Mucosa of gallbladder (tissue), 1 donor: Measurements from ENCODE around the gene P2RY14. TPM values are rescaled to one million over a fixed set of nuclear protein-coding genes. Genes with fewer than 3 reads are reported as not detected.

Source experiments
- DNase-seq: peaks from one replicate; pipeline ENCODE4 v3.0.0-alpha.2; 2020; ENCODE audit warnings: low spot score
- total RNA-seq: library from RNA; stranded (reverse); gene quantifications from one replicate; pipeline ENCODE4 v1.2.1, GENCODE V29; 2021
- donor health status: DM: no; HTN: no; CAD: no.

Gene P2RY14
- total RNA-seq: 14.6 TPM

- DNase-seq: no peak
Observed at GRCh38 chr3:151278230-151278629, at the start of gene P2RY14. Gene P2RY14, minus strand, starts transcription at chr3:151278542. Its CDS starts 64,226 bp downstream, at chr3:151214316.

DNA sequence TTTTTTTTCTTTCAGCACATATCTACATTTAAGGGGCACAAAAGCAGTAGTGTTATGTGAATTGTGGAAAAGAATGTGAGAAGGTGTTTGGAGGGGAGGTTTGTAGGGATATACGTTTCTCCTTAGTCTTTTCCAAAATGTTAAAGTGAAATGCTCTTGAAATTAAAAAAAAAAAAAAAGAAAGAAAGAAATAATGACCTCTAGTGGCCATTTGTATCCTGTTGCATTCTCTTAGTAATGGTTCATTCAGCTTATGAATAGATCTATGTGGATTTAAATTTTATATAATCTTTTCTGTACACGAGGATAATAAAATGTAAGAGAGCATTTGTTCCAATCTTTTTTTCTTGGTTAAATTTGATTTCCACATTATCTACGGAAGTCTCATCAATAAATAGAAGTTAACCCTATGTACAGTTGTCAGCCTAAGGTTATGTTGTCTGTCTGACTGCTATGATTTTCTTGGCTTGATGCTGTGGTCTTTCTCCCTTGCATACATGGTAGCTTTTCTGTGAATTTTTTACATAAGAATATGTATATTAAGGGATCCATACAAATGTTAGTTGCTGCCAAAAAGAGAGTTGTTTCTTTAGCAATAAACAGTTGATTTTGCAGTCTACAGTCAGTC is 49.3 kb upstream of the P2RY14 start:
- DNase-seq: no peak

DNA sequence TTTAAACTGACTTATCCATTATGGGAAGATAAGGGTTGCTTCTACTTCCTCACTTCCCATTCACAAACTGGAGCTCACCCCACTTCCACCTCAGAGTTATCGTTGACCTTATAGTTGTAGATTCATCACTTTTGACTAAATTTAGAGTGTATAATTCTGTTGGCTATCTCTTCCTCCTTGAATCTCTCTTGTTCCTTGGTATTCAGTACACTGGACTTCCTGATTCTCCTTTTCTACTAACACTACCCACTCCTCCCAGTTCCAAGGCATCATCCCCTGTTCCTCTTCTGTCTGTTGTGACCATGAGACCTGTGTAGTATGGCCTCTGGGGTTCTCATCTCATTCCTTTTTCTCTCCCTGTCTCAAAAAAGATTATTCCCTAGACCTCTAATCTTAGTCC is 44.2 kb upstream of the P2RY14 start:
- DNase-seq: no peak

DNA sequence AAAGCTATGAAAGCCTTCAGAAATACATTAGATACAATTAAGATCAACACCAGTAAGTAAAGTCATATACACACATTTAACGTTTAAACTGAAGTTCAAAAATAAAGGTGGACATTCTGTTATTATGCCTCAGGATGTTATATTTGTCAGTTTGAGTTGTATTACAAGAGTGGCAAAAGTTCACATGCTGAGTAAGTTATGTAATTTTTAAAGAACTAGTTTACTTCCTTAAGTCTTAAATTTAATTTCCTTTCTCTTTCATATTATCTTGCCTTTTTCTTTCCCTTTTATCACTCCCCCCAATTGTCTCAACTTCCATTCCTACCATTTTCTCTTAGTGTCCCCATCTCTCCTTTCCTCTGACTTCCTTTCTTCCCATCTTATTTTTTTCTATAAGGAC is 43.2 kb upstream of the P2RY14 start:
- no peak for DNase-seq

GRCh38 chr3:151320131-151320530 is 41.8 kb upstream of the P2RY14 start:
- no peak for DNase-seq

DNA sequence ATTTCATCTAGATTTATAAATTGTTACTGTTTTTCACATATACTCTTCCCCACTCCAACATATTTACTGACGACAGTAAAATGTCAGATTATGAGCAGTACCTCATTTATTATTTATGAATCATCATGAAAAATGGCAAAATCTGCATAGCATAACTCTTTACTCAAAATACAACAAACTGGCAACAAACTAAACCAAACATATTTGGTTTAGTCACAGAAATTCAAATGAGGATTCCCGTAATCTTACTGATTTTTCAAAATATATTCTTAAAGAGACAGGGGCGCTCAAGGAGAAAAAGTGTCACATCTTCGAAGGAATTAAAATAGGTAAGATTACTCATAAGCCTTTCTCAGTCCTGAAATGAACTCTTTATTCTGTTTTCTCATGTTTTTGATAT is 41.3 kb upstream of the P2RY14 start:
- no peak for DNase-seq

DNA sequence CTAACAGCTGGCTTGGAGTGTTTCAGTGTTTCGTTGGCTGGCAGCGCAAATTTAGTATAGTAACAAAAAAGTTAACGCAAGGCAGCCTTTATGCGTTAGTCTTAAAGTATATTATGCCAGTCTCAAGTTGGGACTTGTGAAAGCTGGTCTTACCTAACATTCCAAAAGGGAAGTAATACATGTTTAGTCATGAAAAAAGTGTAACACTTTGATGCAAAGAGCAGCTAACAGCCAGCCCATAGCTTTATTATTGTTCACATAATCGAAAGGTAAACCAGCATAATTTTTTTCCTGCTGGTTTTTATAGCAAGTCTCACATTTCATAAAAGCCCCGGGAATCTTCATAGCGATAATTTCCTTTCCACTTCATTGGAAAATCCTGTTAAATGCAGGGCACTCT is 40.6 kb upstream of the P2RY14 start:
- DNase-seq: no peak

- DNase-seq: no peak
Observed at GRCh38 chr3:151318313-151318712, 40.0 kb upstream of the P2RY14 start.

DNA sequence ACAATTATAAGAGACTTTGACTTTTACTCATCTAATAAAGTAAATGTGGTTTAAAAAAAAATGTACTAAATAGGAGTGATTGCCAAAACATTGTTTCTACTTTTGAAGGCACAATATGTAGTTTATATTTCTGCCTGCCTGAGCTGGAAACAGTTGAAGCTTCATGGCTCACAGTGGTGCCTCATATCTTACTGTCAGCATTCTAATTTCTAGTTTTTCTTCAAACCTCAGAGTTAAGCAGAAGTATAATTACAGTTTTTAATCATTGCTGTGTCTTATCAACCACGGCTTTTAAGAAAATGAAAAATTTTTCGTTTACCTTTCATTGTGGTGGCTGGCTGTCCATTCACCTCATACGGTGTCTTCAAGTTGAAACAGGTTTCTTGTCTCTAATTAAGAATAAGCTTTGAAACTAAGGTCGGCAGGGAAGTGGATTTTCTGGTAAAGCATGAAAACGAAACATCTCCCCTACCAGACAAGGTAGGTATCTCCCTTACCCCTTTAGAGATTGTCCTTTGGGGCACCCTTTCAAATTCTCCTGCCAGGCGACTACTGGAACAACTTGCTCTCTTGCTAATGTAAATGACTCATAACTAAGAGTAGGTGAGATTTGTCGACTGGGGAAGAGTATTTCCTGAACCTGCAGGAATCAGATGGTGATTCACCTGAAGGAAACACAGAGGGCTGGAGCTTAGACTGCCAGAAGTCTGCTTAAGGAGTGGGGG is 38.1 kb upstream of the P2RY14 start, which contains the start of gene GPR87:
Gene GPR87 (minus strand): TSS at position 554 of the 725 bp plus-strand sequence. CDS start 16,720 bp downstream, outside the sequence.
- DNase-seq: no peak

- DNase-seq: no peak
Observed at GRCh38 chr3:151315846-151316245, 37.5 kb upstream of the P2RY14 start.

DNA sequence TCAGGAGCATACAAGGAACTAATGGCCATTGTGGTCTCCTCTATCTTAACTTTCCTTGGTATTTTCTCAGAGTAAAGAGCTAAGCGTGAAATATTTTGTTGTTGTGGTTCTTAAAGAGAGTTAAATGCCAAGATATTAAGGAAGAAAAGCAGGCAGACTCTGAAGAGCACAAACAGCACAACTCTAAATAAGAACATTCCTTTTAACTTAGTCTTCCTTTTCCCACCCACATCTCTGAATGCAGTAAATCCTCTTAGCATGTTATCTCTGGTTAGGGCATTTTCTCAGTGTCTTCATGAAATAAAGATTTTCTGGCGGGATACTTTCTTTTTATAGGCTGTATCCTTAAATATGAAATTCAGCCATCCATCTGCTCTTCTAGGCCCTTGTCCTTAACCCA is 36.8 kb upstream of the P2RY14 start:
- DNase-seq: no peak

DNA sequence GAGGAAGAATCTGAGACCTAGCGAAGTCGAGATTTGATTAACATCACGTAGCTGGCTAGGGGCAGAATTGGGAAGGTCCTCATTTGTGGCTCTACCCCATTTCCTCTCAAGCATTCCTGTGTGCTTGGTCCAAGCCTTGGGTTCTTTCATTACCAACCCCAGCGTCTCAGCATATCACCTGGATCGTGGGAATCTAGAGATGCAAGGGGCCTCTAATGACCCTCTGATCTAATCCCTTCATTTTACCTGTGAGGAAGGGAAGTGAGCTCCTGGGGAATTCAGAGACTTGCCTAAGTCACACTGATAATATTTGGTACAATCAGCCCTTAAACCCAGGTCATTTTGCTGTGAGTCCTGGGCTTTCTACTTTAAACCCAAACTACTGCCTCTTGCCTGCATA is 36.3 kb upstream of the P2RY14 start:
- no peak for DNase-seq

DNA sequence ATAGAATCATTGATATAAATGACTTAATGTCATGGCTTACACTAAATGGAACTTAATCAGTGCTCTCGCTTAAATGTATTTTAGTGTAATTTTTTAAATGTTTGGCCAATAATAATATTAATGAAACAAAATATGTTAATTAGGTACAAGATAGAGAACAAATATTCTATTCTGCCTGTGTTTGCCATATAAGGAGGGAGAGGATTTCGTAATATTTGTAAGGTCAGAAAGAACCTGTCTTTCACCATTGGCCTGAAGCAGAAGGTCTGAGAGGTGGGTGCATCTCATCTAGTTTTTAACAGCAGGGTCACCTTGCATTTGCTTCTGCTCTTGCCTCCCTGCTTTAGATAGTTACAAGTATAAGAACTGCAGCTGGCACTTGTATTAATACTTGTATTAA is 35.8 kb upstream of the P2RY14 start:
- DNase-seq: no peak

DNA sequence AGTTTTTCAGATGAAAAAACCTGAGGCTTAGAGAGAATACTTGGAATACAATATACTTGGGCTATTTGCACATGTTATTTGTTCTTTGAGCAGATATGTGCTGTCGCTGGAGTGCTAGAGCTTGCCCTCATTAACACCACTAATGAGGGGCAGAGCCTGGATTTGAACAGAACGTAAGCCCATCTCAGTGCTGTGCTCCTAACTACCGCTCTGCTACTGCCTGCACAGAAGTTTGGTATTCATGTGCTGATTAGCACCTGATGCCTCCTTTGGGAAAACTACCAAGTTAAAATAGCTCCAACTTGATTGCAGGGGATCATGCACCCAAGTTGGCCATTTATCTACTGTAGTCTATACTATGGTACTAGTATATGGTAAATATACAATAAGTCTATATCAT is 34.6 kb upstream of the P2RY14 start:
- no peak for DNase-seq

DNA sequence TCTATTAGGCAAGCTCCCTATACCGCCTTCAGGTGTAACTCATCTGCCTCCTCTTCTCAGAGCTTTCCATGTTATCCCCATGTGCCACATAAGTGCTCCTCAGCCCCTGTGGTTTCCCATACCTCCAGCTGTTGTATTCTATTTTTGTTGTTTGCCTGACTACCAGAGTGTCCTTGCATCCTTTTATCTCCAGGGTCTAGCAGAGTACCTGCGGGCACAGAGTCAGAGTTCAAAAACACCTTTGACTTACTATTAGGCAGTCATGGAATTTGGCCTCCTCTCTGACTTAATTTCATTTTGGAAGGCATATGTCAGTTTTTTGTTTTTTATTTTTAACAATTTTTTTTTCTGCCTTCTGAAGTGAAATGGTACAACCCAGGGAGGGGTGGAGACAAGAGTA is 31.2 kb upstream of the P2RY14 start:
- DNase-seq: no peak

DNA sequence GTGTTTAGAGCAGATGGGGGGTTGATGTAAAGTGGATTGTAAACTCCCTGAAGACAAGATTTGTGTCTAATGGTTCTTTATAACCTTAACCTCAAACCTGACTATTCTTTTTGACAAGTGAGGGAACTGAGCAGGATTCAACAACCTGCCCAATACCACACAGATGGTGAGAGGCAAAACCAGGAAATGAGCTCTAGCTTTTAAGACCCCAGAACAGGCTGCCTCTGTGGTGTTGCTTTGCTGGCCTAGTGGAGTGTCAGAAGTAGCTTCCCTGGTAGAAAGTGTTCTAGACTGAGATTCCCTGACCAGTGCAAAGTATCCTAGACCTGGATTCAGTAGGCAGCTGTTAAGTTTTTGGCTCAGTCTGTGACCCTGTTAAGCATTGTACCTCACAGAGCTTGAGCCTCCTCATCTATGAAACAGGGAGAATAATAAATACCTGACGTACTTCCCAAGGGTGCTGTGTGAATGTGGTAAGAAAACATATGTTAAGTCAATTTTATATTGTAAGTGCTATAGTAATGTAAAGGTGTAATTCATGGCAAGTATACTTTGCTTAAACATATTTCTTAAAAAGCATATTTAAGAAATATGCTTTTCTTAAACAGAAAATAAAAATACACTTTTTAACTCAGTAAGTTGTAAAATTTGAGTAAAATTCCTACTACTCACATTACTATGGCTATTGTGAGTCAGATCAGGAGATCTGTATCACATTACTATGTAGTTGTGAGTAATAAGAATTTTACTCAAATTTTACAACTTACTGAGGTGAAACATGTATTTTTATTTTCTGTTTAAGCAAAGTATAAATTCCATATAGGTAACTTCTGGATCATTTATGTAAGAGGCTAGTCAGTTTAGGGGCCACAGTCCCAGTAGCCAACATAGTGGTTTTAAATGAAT is 29.5 kb upstream of the P2RY14 start:
- no peak for DNase-seq

- no peak for DNase-seq
Observed at GRCh38 chr3:151307131-151307530, 28.8 kb upstream of the P2RY14 start.

DNA sequence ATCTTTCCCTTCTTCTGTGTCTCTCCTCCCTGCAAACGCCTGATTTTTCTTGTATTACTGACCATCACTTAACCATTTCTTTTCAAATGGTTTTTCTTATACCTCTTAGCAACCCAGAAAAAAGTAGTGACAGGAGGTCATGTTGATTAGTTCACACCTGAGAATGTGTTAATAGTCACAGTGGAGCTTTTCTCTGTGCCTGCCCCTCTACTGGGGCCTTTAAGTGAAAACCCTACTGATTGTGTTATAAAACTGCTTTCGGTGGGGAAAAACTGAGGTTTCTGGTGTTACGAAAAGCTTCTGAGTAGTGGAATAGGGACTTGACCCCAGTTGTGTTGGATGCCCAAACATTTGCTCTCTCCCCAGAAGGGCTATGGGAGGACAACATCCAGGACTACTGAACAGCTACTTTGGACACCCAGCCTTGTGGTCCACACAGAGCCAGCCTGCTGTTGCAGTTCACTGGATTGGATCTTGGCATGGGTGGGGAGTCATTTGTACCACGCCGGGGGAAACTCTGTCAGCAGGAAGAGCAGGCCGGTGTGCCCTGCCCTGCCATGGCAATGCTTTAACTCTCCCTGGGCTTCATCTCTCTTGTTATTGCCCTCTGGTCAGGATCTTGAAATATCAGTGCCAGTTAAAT is 27.9 kb upstream of the P2RY14 start:
- DNase-seq: no peak

GRCh38 chr3:151305775-151306151 is 27.4 kb upstream of the P2RY14 start:
- no peak for DNase-seq

DNA sequence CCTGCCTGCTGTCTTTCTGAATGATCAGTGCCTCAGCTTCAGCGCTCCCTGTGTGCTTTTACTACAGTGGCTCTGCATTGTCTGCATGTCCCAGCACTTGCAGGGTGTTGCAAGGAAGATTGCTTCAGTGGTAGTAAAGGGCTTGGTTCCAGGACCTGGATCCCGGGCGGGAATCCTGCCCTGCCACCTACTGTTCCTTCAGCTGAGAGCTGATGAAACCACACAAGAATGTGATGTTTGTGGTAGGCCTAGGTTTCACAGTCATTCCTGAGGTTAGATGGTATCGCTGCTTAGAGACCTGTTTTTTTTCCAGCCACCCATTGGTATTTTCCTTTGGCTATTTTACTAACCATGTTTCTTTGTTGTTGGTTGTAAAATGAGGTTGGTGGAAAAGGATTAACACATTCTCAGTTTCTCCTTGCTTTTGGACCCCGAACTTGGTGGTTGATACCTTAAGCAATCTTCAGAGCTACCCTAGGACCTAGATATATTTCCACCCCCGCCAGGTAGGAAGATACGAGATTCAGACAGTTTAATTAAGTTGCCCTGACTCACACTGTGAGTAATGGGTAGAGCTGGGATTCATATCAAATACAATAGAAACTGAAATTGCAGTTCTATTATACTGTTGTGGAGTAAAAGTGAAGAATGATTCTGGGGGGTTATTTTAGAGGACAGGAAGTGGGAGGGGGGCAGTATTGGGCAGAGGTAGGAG is 26.9 kb upstream of the P2RY14 start:
- peak; percentile 31 for DNase-seq

- DNase-seq: no peak
Observed at GRCh38 chr3:151303751-151304150, 25.4 kb upstream of the P2RY14 start.
